GM21390 (cell line): ENCODE results near the gene MINDY4.

Experiments used
- ATAC-seq: cut with Tn5 transposase; IDR thresholded peaks from one replicate; pipeline ENCODE4 v1.9.1; 2021; ENCODE audit not compliant: unreplicated experiment

Gene MINDY4

DNA sequence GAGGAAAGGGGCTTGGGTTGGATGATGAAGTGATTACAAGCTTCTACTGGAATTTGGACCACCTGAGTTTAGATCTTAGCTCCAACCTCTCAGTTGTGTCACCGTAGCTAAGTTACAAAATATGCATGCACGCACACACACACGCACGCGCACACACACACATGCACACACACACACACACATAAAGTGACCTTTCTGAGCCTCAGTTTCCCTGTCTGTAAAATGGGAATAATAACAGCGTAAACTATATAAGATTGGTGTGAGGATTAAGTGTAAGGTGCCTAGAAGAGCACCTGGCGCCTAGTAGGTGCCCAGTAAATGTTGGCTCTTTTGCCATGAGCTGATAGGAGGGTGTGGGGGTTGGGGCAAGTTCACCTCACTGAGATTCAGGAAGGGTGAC lies 127.8 kb downstream of the MINDY4 start:
- no peak for ATAC-seq

DNA sequence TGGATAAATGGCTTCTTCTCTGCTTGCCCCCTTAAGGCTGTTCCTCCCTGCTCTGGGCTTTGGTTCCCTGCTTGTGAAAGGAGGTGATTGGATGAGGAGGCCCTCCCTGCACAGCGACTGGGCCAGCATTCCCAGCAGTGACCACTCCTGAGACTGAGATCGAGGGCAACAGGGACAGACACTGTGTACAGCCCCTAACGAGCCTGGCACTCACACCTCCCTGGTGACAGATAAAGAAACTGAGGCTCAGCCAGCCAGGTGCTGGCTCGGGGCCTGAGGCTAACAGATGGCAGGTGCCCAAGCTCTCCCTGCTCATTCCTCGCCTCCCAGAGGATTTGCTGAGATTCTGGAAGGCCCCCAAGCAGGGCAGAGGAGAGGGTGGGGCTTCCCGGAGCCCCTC lies 128.4 kb downstream of the MINDY4 start:
- ATAC-seq, result no peak

DNA sequence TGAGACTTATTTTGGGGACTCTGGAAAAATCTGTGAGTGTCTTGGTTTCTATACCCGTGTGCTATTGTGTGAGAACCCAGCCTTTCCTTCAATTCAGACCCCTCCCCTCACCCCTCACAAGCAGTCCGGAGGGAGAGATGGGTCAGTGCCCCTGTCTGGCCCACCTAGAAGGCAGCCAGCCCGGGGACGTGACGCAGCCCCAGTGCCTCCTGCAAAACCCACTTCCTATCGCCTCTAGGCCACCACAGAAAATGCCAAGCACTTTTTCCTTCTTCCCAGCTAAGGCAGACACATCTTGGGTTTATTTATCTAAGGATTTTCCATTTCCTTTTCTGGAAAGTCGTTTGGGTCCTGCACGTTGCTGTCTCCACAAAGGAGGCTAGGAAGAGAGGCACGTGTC lies 128.8 kb downstream of the MINDY4 start:
- no peak for ATAC-seq

DNA sequence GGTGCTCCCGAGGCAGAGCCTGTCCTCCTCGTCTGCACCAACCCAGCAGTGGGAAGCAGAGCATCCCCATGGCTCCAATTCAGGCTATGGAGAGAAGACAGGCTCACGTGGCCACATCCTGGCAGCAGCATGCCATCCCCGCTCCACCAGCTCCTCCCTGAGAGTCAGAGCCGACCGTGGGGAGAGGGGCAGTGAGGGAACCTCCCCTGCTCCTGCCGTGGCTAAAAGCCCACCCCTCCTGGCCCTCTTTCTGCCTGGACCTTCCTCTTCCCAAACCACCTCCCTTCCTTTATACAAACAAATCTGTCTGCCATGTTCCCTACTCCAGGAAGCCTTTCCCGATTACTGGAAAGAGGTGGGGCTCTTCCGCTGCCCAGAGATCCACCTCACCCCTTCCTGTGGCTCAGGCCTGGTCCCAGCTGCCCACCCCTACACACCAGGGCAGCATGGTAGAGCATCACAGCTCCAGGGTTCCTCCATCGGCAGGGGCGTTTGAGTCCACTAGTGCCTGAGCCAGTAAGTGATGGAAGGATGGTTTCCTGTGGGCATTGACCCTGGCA lies 129.7 kb downstream of the MINDY4 start:
- no peak for ATAC-seq

DNA sequence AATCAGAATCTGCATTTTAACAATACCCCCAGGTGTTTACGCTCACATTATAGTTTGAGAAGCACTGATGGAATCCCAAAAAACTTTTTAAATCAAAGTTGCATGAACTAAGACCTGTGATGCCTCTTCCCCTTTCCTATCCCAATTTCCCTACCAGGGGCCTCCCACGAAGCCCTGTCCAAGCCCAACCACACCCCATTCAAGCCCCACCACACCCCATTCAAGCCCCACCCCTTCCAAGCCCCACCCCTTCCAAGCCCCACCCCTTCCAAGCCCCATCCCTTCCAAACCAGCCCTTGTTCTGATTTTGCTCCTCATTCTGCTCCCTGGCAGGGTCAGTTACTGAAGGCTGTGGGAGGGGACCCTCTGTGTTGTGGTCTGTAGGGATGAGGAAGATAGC lies 130.6 kb downstream of the MINDY4 start:
- ATAC-seq, result no peak

DNA sequence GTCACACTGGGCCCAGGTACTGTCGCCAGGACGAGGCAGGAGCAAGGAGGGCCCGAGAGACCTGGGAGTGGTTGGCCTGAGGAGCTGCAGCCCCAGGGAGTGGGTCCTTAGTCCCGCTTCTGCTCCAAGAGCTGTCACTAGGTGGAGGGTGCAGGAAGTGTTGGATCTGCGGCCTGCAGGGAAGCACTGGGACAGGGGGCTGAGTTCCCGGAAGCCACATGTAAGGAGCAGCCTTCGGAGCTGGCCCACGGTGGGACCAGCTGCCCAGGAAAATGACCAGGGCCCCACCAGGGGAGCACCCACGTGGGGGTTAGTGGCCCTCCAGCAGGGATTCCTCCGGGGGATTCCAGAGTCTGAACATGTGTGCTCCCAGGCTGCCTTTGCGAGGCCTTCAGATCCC lies 131.2 kb downstream of the MINDY4 start:
- no peak for ATAC-seq

DNA sequence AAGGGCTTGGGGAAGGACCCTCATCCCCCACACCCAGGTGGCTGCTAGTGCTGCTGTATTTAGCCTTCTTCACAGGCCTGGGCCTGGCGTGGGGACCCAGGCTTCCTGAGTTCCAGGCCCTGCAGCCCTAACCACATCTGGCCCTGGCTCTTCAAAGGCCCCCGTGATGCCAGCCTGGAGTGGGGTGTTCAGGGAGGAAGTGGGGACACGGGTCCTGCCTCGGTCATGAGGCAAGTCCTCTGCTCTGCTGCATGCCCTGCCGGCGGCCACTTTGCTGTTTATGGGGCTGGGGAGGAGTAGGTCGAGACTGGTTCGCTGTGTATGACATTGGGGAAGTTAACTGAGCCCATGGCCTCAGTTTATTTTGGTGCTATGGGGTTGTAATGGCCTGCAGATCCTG lies 131.9 kb downstream of the MINDY4 start:
- ATAC-seq, result no peak

DNA sequence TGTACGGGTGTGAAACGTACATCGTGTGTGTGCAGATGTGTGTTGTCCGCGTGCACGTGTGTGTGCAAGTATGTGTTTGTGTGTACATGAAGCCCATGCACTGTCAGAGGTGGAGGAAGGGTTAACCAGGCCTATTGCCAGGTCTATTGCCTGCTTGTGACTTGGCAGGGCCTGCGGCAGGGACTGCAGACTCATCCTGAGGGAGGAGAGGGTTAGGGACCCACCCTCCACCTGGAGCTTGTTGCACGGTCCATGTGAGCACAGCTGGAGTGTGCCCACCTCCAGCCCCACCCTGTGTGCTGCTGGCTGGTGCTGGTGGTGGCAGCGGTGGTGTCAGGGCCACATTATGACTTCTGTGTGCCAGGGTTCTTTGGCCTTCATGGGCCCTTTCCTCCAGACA lies 133.3 kb downstream of the MINDY4 start:
- no peak for ATAC-seq

DNA sequence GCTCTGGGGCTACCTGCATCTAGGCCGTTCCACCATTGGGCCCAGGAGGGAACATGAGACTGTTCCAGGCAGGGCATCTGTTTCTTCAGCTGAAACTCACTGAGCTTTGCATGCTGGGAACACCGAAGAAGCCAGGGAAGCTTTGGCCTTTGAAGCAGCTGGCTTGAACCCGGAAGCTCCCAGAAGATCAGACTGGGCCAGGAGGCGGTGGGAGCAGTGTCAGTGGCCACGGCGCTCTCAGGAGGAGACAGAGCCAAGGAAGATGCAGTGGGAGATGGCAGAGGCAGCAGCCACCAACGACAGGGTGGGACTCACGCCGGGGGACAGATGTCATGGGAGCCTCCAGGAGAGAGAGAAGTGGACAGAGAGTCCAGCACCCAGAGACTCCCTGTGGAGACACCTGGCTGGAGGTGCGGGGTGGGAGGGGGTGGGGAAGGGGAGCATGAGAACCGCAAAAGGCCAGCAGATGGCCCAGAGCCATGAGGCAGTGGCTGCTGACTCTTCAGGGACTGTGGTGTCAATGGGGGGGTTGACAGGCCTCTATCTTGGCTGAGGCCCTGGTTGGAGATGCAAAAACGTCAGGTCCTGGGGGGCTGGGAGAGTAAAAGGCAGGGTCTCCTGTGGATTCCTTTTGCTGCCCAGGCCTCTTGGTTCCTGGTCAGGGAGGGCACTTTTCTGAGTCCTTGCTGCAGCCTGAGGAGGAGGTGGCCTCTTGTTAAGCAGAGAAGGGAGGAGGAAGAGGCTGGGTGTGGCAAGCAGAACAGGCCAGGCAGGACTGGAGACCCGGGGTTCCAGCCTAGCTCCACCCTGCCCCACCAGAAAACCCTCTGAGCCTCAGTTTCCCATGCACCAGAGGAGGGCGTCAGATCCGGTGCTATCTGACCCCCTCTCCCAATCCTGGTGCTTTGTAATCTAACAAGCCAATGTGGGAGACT lies 134.1 kb downstream of the MINDY4 start:
- no peak for ATAC-seq

DNA sequence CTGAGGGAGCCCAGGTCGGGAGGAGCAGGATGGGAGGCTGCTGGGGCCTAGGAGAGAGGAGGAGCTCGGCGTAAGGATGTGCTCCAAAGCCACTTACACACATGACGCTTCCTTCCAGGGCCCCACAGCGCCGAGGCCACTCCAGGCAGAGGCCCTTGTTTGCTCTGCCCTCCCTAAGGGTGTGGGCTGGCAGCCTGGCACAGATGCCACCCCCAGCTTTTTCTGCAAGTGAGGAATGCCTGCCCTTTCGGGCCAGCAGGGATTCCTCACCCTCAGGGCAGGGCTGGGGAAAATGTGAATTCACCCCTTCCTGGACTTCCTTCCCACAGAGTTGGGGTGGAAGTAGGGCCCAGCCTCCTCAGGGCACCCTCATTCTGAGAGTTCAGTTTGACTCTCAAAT lies 134.8 kb downstream of the MINDY4 start:
- no peak for ATAC-seq

DNA sequence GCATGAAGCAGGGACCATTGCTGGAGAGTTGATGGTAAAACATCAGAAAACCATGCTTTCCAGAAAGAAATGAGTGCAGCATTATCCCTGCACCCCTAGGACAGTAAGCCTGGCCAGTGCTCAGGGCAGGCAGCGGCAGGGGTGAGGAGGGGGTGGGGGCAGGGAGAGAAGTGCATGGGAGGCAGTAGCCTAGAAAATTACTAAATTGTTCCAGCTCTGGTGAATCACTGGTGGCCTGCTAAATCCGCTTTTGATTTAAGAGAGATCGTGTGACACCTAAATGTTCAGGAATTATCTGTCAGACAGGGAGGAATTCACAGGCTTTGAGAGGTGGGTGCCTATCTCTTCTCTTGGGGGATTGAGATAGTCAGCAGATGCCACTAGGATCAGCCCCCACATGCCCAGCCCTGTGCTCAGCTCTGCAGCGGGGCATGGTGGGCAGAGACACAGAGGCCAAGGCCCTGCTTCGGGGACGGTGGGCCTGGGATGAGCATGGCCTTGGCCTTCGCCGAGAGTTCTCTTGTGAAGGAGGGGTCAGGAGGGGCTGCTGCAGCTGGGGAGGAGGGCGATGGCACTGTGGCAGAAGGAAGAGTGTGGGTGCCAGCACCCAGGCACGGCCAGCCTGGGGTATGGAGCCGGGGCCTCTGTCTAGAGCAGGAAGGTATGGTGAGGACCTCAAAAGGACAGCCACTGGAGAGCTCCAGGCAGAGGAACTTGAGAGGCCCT lies 135.5 kb downstream of the MINDY4 start:
- ATAC-seq, result no peak

DNA sequence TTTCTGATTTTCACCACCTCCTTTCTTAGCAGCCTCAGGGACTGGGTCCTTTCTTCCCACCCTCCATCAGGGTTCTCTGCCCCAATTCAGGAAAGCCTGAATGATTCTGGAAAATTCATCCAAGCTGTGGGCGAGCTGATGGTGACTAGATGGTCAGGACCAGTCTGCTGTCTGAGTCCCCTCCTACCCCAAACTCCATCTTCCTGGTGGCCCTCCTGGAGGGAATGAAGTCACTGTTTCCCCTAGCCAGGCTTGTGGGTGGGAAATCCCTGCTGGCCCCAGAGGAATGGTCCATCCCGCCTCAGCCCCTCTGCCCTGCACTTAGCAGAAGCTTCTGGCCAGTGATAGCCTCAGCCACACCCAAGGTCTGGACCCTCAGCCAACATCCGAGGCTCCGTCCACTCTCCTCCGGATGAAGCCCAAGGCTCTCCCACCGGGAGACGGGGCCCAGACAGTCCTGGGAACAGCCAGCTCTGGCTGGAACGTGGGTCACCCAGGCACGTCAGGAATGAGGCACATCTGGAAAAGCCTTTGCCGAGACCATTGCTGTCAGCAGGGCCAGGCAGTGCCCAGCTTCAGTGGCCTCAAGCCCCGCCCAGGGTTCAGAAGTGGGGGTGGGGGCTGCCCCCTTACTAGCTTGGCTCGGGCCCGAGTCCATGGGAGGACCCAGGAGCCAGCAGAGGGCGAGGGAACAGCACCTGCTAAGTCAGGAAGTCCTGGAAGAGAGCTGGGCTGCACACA lies 136.5 kb downstream of the MINDY4 start:
- ATAC-seq, result no peak

DNA sequence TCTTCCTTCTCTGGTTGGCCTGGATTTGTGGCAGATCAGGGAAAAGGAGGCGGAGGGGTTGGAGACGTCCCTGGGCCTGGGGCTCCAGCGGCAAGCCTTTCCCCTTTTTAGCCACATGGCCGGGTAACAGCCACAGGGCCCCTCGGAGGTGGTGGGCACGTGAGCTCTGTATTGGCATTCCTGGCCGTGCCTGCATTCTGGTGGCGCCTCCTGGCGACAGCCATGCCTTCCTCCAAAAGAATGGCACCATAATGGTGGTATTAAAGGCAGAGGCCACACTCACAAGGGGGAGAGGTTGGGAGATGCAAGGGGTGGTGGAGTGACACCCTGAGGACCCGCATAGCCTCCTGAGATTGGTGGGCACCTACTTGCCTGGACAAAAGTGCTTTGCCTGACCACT lies 137.5 kb downstream of the MINDY4 start:
- no peak for ATAC-seq

DNA sequence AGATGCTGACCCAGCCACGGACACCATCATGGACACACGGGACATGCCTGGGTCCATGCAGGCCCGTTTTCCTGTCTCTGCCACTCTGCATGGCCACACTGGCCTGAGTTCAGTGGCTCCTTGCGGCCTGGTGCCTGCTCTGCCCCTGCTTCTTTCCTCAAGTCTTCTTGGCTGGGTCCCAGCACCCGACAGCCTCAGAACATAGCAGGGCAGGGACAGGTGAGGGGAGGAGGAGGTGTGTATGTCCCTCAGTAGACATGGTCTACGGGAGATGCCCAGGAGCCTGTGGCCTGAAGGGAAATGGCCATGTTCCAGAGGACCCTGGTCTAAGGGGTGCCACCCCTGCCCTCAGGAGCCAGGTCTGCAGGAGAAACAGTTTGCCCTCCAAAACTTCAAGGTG lies 138.2 kb downstream of the MINDY4 start:
- no peak for ATAC-seq

DNA sequence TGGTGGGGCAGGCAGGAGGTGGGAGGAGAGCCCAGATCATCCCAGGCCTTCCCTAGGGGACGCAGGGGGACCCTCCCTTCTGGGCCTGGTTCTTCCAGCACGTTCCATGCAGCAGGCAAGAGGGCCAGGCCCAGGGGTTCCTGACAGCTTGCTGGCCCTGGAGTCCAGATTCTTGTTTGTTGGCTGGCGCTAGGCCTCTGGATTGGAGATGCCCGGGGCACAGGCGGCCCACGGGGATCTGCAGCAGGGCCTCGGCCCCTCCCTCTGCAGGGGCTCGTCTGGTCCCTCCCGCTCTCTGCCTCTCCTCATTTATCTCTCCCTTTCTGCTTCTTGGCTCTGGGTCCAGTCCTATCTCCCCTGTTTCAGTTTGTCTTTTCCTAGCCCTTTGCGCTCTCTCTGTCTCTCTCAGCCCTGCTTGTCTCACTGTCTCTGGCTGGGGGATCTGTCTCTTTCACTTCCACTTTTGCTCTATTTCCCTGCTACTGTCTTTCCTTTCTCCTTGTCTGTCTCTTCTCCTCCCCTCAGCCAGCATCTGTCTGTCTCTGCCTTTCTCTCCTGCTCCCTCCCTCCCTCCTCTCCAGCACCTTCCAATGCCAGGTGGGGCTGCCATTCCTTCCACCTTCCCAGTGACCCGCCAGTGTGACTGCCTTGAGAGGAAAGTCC lies 139.3 kb downstream of the MINDY4 start:
- ATAC-seq, result no peak

DNA sequence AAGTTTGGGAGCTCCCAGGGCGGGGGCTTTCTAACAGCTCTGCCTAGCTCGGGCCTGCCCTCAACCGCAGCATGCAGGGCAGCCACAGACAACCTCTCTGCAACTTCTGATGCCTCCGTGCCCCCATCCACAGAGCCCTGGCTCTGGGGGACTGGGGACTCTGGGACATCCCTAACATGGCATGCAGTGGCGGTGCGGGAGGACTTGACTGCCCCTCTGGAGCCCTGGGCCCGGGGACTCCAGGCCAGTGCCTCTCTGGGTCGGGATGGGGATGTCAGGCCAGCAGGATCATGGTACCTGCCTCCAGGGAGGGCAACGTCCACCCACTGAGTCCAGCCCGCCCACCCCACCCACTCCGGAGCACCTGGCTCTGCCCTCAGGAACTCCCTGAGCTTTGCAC lies 139.9 kb downstream of the MINDY4 start:
- ATAC-seq, result no peak

DNA sequence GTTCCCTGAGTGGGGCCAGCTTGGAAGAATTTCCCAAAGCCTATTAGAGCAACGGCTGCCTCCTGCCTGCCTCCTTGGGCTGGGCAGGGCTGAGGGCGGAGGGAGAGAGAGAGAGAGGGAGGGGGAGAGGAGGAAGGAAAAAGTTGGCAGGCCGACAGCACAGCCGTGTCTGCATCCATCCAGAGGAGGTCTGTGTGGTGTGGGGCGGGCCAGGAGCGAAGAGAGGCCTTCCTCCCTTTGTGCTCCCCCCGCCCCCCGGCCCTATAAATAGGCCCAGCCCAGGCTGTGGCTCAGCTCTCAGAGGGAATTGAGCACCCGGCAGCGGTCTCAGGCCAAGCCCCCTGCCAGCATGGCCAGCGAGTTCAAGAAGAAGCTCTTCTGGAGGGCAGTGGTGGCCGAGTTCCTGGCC lies 140.3 kb downstream of the MINDY4 start, which contains the start of gene AQP1:
AQP1 (plus strand) TSS at position 293 of the 409 bp plus-strand sequence; CDS start at position 350, 57 bp downstream.
- no peak for ATAC-seq

DNA sequence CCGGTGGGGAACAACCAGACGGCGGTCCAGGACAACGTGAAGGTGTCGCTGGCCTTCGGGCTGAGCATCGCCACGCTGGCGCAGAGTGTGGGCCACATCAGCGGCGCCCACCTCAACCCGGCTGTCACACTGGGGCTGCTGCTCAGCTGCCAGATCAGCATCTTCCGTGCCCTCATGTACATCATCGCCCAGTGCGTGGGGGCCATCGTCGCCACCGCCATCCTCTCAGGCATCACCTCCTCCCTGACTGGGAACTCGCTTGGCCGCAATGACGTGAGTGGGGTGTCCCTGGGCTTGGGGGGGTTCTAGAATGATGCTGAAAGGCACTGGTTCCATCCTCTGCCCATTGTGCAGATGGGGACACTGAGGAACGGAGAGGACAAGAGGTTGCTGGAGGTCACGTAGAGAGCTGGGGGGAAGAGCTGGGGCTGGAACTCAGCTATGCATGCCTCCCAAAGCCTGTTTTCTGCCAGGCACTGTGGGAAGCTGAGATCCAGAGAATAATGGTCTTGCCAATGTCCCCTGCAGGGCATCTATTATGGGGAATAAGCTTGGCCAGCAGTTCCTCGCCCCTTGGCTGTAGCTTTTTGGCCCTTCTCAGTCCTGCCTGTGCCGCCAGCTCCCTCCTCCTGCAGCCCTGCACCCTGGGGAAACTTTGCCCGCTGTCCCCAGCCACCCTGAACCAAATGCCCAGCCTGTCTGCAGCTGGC lies 141.0 kb downstream of the MINDY4 start:
- no peak for ATAC-seq

DNA sequence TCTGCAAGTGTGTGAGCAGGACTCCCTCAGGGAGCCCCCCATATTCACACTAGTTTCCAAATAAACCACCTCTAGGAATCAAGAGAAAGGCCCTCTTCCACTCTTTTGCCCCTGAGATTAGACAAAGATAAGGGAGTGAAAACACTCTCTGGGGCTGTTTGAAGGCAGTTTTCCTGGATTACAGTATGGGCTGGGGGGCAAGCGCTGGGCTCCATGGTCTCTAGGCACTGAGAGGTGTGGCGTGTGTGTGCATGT lies 141.4 kb downstream of the MINDY4 start:
- ATAC-seq, result no peak
